GM12864 (cell line): ENCODE data around the gene ABHD14A.

Experiments used
- DNase-seq: peaks from one replicate; pipeline ENCODE4 v3.0.0-alpha.2; 2011; ENCODE audit warnings: low read depth
- H3K4me3 ChIP-seq: 2 replicates; pipeline ENCODE4 v1.5.1; 2011; ENCODE audit warnings: mild to moderate bottlenecking, low read depth, low read length, control low read depth
- CTCF ChIP-seq: IDR thresholded peaks from 2 replicates; pipeline ENCODE4 v1.5.1; 2011; ENCODE audit warnings: low read depth, mild to moderate bottlenecking, moderate library complexity, low read length, control low read depth, inconsistent platforms; ENCODE audit errors: missing control alignments

Gene ABHD14A

GRCh38 chr3:52029053-52029452, 54.2 kb downstream of the ABHD14A start:
- DNase-seq = no peak
- no peak overlapping the region for H3K4me3 ChIP-seq
- TF ChIP-seq CTCF = no peak

DNA sequence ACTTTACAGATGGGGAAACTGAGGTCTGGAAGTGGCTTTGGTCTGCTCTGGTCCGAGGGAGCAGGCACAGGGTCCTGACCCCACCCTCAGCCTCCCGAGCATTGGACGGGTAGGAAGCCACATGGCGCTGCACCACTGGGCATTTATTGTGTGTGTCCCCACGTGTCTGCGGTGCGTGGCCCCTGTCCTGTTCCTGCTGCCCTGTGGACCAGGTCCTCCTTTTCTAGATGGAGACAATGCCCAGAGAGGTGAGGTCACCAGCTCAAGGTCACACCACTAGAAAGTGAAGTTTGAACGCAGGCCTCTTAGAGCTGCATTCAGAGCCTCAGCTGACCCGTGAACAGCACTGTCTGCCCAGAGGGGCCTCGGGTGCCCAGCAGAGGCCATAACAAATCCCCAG, 54.7 kb downstream of the ABHD14A start:
- no peak for DNase-seq
- H3K4me3 ChIP-seq = no peak overlapping the region
- TF ChIP-seq CTCF = no peak
